Right kidney (tissue), 1 donor: ENCODE measurements around the gene NFYA.
"Not testable (repeated sequence)": the region's sequence is repeated elsewhere in the genome, so short reads cannot be mapped to it uniquely, and the experiment has no call there.

ENCODE experiments used
- DNase-seq: peaks from one replicate; pipeline ENCODE4 v3.0.0-alpha.2; 2016

Gene NFYA

DNA sequence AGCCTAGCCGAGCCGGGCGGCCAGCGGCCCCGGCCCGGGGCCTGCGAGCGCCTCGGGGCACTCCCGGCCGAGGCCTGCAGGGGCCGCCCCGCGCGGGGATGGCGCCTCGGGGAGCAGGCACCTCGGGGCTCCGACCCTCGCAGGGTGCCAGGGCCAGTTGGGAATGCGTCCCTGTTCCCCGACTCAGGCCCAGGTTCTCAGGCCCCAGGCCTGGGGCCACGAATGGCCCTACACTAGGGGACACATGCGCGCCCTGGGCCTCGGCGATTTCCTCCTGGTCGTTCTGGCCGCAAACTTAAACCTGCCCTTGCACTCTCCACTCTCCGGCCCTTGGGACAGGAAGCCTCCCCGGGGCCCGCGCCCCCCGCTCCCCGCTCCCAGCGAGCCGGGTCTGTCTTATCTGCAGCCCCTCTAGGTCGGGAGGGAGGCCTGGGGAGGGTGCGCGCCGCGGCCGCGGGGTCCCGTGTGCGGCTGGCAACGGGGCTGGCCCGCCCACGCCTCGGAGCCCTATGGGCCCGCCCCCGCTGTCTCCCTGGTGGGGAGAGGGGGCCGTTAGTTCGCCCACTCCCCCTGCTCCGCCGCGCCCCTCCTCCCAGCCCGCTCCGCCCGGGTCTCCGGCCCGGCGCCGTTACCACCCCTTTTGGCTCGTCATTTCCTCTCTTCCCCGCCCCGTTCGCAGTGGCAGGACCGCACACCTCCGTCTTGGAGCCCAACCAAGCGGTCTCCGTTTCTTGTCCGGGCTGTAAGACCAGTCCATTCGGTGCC lies 611 bp downstream of the NFYA start:
- DNase-seq = peak; percentile 87

DNA sequence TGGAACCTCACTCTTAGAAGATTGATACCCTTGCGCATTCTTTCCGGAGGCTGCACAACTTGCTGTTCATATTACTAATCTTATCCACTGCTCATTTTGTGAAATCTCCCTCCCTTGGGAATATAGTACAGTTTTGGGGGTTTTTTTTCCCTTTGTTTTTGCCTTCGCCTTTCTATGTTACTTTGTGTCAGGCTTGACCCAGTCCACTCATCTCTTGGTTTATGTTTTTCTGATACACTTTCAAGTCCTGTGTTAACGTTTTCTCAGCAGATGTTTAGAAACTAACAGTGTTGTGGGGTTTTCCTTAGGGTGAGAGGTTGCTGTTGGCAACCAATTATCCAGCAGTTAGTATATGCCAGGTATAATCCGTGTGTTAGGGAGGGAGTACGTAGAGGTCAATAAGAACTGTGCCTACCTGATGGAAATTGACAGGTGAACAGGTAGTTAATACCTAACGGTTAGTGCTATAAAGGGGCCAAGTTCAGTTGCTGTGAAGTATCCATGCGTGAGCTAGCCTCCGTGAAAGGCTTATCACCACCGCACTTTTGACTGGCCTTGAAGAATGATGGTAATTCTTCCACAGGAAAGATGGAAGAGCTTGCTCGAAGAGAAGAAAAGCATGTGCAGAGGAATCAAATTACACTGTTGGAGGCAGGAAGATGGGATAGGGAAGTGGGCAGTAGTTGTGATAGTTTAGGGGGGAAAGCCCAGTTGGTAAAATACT lies 1.4 kb downstream of the NFYA start:
- DNase-seq = peak; percentile 51

- no peak for DNase-seq
These were observed 2.1 kb downstream of the NFYA start for GRCh38 chr6:41074692-41075436.

GRCh38 chr6:41075651-41076626 lies 3.2 kb downstream of the NFYA start:
- no peak for DNase-seq

GRCh38 chr6:41077536-41077935 lies 4.8 kb downstream of the NFYA start:
- no peak for DNase-seq

DNA sequence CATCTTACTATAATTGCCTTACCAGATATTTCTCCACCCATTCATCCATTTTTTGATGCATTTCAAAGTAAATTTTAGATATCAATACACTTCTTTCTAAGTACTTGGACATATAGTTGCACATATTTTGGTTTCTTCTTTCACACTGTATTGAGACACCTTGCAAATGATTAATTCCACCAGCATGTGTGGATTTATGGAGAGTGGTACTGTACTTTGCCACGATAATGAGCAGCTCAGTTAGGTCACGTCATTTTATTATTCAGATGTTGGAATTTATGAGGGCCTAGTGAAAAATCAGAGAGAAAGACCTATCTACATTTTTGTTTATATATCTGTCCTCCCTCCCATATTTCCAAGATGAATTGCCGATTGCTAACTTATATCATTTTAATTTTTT lies 5.3 kb downstream of the NFYA start:
- no peak for DNase-seq

GRCh38 chr6:41079080-41079479 lies 6.3 kb downstream of the NFYA start:
- DNase-seq = no peak

- no peak for DNase-seq
These were observed 7.8 kb downstream of the NFYA start for GRCh38 chr6:41080621-41081020.

- DNase-seq = no peak
These were observed 10.3 kb downstream of the NFYA start for GRCh38 chr6:41083072-41083471.

DNA sequence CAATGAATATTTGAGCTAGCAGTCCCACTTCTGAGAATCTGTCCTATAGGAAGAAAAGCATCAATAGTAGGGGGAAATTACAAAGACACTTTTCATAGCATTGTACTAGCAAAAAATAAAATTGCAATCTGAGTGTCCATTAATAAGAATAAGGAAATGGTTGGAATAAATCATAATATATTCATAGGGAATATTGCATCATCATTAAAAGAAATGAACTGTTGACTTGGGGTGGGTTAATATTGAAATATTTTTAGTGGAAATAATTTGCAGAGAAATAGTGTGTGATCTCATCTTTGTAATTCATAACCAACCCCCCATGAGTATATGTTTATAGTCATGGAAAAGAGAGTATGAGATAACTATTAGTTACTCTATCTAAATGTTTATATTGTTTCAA lies 12.4 kb downstream of the NFYA start:
- DNase-seq = no peak

DNA sequence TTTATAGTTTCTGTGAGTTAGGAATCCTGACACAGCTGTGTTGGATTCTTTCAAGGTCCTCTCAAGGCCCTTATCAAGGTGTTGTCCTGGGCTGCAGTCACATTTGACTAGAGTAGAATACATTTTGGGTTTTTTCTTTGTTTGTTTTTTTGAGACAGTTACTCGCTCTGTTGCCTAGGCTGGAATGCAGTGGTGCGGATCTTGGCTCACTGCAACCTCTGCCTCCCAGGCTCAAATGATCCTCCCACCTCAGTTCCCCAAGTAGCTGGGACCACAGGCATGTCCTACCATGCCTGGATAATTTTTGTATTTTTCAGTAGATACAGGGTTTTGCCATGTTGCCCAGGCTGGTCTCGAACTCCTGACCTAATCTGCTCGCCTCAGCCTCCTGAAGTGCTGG lies 15.7 kb downstream of the NFYA start:
- peak; percentile 25 for DNase-seq

DNA sequence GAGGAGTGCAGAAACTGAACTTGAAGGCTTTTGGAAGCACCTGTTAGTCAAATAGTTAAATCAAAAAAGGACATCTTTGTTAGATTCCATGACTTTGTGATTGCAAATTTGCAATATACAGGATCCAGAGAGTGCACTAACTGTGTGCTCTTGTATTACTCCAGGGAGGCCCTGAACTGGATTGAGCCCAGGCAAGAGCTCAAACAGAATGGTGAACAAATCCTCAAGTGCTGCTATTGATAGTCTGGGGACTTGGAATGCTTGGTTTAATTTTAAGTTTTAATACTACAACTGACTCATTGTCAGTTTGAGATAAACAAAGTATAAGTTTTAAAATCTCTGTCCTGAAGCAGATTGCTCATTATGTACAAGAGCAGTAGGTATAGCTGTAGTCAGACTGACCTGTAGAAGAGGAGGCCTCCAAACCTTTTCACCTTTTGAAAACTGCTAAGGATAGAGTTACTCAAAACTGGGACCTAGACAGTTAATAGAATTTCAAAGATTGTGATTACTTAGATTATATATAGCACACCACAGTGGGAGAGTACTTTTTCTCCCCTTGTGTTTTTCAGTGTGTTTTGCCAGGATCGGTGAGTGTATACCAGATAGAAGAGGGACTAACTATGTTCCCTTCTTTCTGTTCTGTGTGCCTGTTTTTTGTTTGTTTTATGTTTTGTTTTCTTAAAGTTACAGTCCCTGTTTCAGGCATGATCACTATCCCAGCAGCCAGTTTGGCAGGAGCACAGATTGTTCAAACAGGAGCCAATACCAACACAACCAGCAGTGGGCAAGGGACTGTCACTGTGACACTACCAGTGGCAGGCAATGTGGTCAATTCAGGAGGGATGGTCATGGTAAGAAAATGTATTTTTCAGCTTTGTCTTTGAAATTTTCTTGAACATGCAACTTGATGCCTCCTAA lies 18.3 kb downstream of the NFYA start:
- no peak for DNase-seq

DNA sequence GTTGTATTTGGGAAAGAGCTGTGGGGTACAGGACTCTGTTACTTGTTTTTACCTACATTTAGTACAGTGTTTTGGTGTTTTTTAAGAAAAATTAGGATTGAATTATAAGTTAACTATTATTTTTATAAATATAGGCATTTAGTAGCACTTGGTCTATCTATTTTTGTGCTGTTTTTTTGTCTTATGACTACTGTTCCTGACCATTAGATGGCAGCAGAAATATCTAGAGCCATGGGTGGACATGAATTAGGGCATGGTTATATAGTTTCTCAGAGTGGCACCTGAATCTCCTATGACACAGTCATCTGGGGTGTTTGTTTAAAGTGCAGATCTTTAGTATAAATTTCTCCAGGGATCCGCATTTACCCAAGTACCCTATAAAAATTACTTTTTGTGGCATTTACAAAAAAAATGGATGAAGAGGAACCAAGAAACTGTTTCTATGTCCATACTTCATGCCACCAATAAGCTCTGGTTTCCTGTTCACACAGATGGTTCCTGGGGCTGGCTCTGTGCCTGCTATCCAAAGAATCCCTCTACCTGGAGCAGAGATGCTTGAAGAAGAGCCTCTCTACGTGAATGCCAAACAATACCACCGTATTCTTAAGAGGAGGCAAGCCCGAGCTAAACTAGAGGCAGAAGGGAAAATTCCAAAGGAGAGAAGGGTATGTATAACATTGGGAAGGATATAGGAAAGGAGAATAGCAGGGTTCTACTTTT lies 19.8 kb downstream of the NFYA start:
- no peak for DNase-seq

DNA sequence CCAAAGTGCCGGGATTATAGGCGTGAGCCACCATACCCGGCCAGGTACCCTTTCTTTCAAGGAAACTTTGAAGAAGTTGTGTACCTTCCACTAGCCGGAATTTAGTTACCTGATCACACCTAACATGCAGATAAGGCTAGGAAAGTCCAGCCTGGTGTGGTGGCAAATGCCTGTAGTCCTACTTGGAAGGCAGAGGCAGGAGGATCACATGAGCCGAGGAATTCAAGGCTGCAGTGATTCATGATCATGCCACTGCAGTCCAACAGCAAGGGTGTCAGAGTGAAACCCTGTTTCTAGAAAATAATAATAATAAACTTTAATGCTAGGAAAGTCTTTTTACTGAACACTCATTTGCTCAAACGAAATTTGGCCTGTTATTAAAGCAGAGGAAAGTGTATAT lies 21.0 kb downstream of the NFYA start:
- DNase-seq = no peak

DNA sequence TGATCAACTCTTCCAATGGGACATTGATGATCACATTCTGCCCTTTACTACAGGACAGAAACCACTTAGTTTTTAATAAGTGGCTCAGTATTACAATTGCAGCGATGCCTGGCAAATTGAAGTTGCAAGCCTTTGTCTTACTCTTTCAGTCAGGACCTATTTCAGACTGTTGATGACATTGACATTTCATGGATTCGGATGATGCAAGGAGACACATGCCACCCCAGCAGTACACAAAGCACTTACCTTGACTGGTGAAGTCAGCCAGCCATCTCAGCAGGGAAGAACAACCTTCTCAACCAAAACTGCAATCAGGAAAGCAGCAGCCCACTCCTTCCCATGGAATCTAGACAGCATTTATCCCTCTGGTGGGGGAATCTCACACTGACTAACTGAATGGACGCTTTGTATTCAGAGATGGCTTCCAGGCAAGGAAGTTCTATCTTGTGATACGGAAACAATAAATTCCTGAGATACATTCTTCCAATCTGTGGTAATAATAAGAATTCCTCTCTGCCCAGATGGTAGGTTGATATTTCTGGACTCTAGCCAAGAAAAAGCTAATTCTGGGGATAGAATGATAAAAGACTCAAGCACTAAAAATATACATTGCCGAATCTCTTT lies 24.8 kb downstream of the NFYA start:
- no peak for DNase-seq

DNA sequence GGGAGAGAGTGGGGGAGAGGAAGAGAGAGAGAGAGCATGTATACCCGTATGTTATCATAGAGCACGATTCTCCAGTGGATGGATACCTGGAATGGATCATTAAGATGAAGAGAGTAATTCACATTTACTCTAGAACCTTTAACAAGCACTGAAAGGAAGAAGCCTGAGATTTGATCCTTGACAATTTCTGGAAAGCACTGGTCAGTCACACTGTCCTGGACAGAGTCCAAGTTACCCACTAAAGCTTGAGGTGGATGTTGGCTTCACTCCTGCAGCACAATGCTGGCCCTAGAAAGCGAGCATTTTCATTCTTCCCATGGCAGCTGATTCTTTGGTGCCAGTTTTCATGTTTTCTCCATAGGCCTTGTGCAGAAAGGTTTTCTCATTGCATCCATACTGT lies 25.6 kb downstream of the NFYA start:
- DNase-seq = no peak

DNA sequence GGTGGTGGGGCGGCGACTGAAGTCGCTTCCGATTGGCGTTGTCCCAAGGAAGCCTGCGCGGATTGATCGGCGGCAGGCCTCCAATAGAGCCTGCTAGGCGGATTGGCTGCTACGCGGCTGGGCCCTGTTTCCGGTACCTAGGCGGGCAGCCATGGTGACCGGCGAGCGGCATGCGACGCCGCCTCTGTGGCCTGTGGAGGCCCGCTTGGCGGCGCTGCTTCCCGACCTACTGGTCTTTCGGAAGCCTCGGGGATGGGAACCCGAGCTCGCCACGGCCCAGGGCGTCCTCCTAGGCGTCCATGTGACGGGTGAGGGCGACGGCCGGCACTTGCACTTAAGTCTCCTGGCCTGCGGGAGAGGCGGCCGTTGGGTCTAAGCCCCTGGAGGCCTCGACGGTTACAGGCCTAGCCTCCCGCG lies 28.1 kb downstream of the NFYA start:
- no peak for DNase-seq

DNA sequence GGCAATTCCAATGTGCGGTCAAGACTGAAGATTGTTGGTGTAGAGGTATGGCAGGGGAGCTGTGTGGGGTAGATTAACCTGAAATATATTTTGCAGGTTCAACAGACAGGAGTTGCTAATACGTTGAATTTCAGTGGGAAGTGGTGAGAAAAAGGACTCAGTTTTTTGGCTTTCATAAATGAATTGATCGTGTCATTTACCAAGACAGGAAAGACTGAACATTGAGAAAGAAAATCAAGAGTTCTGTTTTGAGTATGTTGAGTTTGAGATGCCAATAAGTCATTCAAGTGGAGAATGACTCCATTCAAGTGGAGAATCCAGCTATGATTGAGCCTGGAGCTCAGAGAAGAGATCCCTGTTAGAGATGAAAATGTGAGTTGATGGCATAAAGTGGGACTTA lies 31.1 kb downstream of the NFYA start:
- DNase-seq = no peak

DNA sequence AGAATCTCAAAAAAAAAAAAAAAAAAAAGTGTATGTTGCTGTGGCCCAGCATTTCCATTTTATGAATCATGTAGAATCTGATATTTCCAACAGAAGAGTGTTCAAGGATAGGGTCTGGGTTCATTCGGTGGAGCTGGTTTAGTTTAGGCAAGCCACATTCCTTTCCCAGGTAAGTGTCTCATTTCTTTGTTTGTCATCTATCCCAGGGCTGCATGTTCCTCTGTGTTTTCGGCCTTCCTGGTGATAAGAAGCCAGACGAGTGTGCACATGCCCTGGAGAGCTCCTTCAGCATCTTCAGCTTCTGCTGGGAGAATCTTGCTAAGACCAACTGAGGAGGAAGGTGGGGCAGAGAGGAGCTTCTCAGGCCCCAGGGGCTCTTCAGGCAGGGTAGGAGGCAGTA lies 38.2 kb downstream of the NFYA start:
- no peak for DNase-seq

DNA sequence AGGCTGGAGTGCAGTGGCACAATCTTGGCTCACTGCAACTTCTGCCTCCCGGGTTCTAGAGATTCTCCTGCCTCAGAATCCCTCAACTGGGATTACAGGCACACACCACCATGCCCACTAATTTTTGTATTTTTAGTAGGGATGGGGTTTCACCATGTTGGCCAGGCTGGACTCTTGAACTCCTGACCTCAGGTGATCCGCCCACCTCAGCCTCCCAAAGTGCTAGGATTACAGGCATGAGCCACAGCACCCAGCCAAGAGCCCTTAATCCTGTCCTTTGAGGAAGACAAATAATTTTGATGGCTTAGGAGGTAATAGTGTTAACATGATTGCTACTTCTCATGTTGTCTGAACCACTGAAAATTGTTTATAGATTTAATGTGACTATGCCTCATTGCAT lies 42.3 kb downstream of the NFYA start:
- DNase-seq = not testable (repeated sequence)
